ENCODE results near the gene PLD3.
"Not testable (repeated sequence)": the region's sequence is repeated elsewhere in the genome, so short reads cannot be mapped to it uniquely, and the experiment has no call there.

Gene PLD3

DNA sequence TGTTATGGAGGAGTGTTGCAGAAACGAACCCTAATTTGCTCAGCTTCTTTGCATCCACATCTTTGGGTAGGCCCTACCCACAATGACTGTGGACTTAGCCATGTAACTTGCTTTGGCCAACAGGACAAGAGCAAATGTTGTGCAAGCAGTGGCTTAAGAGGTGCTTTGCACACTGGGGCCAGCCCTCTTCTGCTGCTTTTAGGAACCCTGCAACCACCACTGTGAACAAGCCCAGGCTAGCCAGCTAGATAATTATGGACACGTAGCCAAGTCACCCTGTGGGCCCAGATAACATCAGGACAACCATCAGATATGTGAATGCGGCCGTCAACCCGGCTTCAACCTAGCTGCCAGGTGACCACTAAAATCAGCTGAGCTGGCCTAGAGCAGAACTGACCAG, 17.4 kb upstream of the PLD3 start:
- no peak for DNase-seq

DNA sequence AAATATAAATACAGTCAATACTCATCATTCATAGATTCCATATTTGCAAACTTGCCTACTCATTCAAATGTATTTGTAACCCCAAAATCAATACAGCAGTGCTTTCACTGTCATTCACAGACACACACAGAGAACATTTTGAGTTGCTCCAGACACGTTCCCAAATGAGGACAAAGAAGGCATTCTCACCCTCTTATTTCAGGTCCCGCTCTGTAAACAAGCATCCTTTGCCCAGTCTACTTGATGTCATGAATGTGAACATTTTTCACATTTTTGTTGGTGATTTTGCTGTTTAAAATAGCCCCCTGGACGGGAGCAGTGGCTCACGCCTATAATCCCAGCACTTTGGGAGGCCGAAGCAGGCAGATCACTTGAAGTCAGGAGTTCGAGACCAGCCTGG, 15.8 kb upstream of the PLD3 start:
- DNase-seq, result peak in 11 of 56 donors; percentile 2 to 31 (median 15)

- DNase-seq, result not testable (repeated sequence)
Observed at GRCh38 chr19:40333083-40333482, 15.4 kb upstream of the PLD3 start.

DNA sequence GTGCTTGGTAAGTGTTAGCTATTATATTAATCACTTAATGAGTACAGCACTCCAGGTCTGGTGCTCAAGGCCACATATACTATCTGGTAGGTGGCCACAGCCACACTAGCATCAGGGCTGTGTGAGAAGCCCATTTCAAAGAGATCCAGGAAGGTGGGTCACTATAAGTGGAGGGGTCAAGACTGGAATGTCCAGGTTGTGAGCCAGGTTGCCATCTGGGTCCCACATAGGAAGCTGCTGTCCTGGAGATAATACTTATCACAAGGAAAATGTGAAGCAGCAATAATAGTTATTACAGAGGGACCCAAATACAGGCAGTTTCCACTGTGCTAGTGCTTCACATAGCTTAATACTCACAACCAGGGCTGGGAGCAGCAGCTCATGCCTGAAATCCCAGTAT, 13.4 kb upstream of the PLD3 start:
- no peak for DNase-seq

DNA sequence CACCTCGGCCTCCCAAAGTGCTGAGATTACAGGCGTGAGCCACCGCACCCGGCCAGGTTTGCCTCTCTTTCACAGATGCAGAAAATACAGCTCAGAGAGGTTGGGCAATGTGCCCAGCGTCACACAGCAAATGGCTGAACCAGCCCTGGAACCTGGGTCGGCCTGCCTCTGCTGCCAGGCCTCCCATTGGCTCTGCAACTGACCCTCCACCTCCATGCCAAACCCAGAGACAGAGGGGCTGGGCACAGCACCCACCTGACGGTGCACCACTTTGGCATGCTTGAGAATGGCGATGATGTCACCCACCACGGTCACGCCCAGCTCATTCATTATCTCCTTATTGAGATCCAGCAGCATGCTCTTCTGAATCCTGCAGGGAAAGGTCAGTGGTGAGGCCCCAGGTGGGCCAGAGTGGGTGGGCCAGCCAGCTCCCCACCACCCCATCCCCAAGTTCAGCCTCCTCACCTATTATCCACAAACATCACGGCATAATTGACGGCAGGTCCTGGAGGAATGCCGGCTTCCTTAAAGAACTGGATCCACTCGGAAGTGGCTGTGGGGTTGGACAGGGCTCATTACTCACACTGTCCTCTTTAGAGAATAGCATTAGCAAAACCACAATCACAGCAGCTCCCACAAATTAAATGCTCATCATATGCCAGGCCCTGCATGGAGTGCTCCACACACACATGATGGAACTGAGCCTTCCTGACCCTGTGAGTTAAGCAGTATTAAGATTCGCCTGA, 12.5 kb upstream of the PLD3 start:
- DNase-seq, result no peak

DNA sequence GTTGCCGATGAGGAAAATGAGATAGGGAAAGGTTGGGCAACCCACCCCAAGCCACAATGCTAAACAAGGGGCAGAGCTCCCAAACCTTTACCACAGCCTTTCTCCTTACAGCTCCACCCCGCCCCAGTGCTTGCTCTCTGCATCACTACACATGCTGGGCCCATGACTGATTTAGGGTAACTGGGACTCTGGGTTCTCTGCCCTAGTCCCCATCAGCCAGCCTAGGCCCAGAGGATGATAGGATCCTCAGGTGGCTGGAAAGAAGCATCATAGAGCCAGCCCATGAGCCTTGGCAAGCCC, 11.9 kb upstream of the PLD3 start:
- DNase-seq, result no peak

- DNase-seq, result no peak
Observed at GRCh38 chr19:40337107-40337506, 11.4 kb upstream of the PLD3 start.

DNA sequence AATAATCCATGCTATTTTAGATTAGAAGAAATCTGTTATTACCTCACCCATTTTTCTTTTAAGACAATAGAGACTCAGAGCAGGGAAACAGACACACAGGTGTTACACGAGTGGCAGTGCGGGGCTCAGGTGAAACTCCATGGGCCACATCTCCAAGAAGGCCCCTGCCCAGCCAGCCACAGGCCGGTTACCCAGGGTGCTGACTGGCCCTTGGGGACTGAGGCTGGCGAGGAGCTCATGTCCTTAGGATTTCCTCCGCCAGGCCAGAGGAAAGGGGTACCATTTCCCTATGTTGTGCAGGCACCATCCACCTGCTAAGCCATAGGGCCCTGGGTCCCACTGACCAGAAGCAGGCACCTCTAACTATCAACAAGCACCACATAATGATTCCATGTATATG, 10.9 kb upstream of the PLD3 start:
- DNase-seq, result no peak

DNA sequence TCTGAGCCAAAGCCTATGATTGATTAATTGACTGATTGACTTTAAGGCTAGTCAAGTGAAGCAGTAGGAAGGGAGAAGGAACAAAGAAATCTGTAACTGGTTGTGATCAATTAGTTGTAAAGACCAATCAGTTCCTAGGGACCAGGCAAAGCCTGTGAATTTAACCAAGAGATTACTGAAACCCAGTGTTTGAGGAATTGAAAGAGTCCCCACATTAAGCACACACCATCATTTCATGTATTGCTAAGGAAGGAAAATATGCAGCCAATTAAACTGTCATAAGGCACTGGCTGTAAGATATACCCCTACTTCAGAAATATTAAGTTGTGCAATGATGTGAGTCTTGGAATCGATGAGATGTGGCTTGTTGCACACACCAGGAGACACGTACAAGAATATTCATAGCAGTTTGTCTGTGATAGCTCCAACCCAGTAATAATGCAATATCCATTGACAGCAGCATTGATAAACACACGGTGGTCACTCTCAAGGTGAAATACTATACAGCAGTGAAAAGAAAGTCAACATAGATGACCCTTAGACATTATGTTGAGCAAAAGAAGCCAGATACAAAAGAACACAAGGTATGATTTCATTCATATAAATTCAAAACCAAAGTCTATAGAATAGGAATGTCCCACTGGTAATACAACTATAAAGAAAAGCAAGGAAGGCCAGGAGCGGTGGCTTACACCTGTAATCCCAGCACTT, 9.3 kb upstream of the PLD3 start:
- DNase-seq, result no peak

GRCh38 chr19:40341601-40342482, 6.7 kb upstream of the PLD3 start:
- peak in 20 of 56 donors; percentile 1 to 59 (median 12) for DNase-seq

- DNase-seq, result no peak
Observed at GRCh38 chr19:40342644-40343311, 5.7 kb upstream of the PLD3 start.

DNA sequence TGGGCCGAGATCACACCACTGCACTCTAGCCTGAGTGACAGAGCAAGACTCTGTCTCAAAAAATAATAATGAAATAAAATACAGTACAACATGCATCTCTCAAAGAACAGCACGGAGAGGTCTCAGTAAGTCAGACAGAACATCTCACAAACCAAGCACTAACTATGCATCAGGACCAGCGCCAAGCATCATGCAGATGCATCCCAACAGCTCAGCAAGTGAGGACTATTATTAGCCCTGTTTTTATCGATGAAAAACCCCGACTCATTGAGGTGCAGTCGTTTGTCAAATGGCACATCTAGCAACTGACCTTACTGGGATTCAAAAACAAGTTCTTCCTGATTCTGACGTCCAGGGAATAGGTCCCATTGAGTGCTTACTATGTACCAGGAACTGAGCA, 4.1 kb upstream of the PLD3 start:
- DNase-seq, result no peak

DNA sequence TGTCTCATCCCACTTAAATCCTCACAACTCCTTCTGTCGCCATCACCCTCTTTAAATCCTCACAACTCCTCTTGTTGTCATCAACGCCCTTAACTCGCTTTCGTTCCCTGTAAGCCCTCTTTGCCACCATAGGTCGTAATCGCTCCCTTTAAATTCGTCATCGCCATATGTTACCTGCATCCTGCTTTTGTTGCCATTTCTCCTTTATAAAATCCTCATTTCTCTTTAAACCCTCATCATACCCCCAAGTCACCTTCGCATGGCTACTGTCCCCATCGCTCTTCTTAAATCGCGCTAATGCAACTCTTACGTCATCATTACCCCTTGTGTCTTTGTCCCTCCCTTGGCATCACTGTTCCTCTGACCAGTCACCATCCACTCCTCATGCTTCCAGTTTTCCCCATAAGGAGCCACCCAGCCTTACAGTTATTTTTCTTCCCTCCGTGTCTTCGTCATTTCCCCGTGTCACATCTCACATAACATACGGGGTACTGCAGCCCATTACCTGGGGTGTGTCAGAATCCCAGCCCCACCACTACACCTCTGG, 539 bp downstream of the PLD3 start:
- DNase-seq, result peak in 6 of 56 donors; percentile 7 to 25 (median 20)

DNA sequence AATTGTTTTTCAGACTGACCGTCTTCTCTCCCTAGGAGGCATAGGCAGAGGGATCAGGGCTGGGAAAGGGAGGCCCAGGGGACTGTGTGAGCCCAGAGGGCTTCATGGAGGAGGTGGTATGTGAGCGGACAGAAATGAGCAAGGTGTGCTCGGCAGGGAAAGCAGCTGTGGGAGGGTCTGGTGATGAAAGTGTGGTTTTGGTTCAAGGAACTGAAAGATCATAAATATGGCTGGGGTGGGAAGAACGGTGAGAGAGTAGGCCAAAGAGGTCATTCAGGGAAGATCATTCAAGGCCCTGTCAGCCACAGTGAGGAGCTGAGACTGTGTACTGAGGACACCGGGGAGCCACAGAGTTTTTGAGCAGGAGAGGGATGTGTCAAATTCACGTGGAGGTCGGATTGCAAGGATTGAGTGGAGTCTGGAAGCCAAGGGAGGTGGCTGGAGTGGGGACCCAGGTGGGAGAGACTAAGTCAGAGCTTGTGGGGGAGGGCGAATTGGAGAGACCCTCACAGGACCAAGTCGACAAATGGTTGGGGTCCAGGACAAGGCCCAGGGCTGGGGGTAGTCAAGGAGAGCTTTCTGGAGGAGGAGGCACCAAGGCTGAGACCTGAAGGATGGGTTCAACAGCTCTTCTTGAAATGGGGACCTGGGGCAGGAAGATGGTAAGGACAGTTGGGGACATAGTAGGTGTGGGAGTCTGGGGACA, 7.6 kb downstream of the PLD3 start:
- no peak for DNase-seq

DNA sequence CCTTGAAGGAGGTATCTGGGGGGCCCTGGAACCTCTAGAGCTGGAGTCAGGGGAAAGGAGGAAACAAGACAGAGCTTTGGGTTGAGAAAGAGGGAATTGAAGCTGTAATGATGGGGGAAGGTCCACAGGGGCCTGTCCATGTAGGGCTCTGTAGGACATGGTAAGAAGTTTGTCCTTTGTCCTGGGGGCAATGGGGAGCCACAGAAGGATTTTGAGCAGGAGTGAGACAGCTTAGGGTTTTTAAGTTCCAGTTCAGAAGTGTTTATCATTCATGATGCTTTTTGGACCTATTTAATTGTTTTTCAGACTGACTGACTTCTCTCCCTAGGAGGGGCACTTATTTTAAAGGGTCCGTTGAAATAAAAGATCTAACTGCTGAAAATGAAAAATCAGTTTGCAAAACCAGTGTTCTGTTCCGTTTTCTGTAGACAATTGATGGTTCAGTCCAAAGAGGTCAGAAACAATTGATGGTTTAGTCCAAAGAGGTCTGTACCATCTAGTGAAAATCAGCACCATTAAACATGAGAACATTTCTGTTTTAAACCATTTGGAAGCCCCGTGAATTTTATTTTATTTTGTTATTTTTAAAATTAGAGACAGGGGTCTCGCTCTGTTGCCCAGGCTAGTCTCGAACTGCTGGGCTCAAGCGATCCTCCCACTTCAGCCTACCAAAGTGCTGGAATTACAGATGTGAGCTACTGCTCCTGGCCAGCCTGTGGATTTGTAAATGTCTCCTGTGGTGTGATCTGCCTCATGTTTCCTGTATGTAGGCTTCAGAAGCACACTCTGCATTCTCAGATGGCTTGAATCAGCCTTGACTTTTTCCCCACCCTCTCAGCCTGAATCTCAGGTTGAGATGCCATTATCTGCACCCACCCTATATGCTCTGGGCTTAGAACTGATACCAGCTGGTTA, 8.4 kb downstream of the PLD3 start:
- no peak for DNase-seq

DNA sequence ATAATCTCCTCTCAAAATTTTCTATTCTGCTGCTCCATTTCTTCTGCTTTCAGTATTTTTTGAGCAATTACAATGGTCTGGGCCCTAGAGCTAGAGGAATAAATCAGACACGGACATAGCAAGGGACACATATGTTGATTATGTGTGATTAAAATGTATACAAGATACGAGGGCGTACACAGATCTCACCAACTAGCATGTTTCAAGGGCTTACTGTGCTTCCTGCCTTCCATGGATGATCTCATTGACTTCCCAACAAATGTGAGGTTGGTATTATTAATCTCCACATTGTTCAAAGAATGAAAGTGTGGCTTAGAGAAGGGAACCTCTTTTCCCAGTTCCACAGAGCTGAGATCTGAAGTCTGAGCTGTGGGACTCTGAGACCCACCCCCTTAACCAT, 9.1 kb downstream of the PLD3 start:
- no peak for DNase-seq

- peak in 7 of 56 donors; percentile 6 to 30 (median 13) for DNase-seq
Observed at GRCh38 chr19:40358773-40359172, 10.3 kb downstream of the PLD3 start.

DNA sequence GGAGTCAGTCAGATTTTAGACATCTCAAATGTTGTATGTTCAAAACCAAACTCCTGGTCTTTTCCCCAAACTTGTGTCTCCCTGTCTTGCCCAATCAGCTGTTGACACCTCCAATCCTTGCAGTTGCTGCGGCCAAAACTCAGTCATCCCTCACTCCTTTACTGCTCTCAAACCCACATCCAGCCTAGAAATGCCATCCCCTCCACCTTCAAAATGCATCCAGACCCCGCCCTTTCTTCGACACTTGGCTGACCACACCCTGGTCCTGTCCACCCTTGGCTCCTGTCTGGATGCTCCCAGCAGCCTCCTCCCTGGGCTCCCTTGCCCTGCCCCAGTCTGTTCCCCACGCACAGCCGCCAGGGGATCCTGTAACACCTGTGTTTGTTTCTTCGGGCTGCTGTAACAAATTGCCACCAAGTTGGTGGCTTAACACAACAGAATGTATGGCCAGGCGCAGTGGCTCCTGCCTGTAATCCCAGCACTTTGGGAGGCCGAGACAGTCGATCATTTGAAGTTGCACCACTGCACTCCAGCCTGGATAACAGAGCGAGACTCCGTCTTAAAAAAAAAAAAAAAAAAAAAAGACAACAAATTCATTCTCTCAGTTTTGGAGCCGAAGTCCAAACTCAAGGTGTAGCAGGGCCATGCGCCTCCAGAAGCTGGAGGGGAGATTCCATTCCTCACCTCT, 11.7 kb downstream of the PLD3 start:
- no peak for DNase-seq

DNA sequence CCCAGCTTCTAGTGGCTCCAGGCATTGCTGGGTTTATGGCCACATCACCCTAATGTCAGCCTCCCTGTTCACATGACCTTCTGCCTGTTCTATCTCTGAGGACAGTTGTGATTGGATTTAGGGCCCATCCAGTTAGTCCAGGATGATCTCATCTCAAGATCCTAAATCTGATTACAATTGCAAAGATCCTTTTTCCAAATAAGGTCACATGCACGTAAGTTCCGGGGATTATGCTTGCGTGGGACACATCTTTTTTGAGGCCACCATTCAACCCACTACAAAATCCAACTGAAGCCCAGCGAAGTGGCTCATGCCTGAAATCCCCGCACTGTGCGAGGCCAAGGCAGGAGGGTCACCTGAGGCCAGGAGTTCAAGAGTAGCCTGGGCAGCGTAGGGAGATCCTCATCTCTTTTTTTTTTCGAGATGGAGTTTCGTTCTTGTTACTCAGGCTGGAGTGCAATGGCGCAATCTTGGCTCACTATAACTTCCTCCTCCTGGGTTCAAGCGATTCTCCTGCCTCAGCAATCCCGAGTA, 12.3 kb downstream of the PLD3 start:
- DNase-seq, result peak in 1 of 56 donors; percentile 15

Data from amygdala (tissue), 56 donors.